ENCODE data around the gene SLC22A23.

The SLC22A23 gene

DNA sequence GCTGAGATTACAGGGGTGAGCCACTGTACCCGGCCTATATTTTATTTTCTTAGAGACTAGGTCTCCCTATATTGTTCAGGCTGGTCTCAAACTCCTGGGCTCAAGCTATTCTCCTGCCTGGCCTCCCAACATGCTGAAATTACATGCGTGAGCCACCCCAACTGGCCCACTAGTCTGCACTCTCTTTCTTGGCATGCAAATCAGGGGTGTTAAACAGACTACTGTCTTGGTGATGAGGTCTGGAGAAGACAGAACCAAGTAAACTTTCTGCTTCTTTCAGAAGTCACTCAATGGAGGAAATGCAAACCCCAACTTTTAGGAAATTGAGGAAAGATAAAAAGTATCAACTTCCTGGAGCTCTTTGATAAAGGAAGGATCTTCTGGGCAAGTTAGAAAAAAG is 221.4 kb downstream of the SLC22A23 start:
- DNase-seq: no peak

DNA sequence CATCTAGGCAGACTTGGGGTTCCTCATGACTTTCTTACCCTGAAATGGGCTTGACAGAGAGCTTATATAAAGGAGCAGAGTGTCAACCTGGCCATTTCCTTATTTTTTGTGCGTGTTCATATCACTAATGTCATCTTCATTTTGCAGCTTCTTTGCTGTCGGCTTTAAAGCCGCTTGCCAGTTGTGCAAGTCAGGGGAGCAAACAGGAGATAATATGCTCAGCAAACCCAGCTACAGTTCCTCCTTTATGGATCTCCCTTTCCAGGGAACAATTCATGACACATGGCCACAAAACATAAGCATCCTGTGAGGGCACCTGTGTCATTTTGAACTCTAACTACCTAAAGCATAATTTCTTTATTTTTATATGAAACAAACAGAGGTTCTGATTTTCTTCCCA is 222.9 kb downstream of the SLC22A23 start:
- no peak for DNase-seq

DNA sequence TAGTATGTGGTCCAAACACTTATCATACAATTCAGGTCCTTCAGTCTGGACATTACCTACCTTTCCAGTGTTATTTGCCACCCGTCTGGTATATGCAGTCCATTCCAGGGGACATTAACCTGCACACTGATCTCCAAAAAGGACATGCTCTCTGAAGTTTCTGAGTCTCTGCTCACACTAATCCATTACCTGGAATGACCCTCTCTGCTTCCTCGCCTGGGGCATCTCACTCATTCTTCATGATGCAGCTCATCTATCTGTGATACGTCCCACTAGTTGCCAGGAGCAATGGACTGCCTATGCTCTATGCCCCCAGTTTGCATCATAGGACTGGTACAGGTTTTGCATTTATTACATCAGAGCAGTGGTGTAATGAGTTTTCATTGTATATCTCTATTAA is 223.5 kb downstream of the SLC22A23 start:
- no peak for DNase-seq

DNA sequence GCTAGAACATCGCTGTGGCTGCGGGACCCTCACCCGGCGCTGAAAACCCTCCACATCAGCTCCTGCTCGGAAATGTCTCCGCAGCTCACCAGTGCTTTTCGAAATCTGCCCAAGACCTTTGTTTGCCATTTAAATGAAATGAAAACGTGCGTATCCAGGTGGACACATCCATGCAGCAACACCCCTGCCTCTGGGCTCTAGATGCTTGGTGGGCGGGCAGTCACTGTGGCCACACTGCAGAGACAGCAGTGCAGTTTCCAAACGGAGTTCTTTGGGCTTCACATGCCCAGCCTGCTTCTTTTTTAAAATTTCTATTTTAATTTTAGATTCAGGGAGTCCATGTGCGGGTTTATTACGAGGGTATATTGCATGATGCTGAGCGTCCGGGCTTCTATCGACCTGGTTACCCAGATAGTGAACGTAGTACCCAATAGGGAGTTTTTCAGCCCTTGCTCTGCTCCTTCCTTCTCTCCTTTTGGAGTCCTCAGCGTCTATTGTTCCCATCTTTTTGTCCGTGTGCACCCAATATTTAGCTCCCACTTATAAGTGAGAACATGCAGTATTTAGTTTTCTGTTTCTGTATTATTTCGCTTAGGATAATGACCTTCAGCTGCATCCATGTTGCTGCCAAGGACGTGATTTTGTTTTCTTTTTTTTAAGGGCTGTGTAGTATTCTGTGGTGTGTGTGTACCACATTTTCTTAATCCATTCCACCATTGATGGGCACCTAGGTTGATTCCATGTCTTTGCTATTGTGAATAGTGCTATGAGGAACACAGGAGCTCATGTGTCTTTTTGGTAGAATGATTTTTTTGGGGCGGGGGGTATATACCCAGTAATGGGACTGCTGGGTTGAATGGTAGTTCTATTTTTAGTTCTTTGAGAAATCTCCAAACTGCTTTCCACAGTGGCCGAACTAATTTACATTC is 224.6 kb downstream of the SLC22A23 start:
- no peak for DNase-seq

DNA sequence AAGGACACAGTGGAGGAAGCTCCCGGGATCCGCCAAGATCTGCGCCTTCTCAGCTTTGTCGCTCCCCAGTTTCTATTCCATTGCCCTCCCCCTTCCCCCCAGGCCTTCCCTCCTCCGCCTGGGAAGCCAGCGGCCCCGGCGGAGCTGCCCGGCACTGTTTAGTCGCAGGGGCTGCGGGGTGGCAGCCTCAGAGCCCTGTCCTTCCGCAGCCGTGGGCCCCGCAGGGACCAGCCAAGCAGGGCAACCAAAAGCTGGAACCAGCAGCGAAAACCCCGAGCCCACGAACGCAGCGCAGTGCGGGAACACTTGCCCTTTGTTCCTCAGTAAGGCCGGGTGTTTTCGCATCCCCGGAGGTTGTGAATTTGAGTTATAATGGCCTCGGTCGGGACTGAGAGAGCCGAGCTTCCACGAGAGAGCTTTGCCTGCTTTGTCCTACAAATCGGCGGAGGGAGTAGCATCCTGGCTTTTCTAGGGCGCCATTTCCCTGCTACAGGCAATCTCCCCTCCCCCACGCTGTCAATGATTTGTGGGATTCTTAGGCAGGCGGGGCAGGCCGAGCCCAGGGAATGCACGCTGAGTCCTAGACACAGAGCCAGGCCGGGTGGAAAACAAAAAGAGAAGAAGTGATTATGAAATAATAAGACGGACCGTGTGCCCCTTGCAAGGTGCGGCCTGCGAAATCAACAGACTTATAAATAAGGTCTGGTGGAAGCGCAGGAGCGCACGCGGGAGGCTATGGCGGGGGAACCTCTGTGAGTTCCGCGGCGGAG is 225.4 kb downstream of the SLC22A23 start:
- no peak for DNase-seq

DNA sequence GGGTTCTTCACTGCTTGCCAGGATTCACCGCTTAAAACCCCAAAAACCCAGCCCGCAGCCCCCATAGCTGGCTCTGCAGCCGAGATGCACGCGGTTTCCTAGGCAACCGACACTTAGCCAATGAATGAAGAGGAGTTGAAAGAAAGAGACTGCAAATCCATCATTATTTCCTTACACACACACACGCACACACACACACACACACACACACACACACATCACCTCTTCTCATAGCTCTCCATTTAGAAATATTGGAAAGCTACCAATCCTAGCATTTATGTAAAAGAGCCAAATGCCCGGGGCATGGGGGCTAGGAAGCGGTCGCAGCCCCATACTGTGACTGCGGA is 226.0 kb downstream of the SLC22A23 start:
- no peak for DNase-seq

DNA sequence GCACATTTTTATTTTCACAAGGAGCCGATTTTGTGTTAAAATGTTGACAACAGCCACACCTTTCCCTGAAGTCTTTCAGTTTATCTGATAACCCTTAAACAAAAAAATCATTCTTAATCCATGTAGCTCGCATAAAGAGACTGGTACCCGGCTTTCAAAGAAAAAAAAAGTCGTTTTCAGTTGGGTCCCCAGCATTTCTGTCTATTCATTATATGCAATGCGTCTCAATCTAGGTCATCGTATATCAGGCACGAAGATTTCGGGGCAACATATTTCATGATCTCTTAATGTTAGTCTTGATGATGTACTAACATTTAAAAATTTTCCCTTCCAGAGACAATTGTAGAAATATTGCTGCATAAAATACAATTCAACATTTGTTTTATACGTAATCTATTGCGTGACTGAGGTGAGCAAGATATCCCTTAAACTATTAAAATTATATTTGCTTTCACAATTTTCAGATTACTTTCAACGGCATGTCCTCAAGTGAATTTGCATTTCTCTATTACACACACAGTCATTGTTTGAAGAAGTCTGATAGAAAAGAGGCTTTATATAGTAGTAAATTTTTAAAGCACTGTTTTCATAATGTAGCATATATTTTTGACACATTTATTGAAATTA is 226.5 kb downstream of the SLC22A23 start:
- no peak for DNase-seq

DNA sequence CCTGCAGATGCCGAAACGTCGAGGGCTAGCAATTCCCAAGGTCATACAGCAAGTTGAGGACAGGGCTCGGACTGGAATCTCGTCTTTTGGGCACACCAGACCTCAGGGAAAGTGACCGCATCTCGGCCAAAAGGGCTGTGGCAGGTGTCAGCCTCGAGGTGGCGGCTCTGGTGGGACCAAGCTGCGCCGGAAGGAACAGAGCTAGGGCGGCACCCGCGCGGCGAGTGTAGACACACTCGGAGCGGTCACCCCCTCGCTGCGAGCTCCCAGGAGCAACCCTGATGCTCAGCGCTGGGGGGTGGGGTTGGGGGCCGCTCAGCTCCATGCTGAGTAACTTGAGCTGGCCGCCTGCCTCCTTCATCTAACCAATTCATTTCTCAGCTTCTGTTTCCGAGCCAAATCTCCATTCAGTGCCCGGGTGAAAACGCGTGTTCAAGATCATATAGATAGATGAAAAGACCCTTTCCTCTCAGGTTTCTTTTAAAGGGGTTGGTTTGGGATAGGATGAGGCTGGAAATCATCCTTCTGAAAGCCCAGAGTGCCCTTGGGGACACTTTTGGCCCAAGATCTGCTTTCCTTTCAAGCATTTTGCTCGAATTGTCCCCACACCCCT is 227.2 kb downstream of the SLC22A23 start:
- DNase-seq: peak in 1 of 5 donors; percentile 24

DNA sequence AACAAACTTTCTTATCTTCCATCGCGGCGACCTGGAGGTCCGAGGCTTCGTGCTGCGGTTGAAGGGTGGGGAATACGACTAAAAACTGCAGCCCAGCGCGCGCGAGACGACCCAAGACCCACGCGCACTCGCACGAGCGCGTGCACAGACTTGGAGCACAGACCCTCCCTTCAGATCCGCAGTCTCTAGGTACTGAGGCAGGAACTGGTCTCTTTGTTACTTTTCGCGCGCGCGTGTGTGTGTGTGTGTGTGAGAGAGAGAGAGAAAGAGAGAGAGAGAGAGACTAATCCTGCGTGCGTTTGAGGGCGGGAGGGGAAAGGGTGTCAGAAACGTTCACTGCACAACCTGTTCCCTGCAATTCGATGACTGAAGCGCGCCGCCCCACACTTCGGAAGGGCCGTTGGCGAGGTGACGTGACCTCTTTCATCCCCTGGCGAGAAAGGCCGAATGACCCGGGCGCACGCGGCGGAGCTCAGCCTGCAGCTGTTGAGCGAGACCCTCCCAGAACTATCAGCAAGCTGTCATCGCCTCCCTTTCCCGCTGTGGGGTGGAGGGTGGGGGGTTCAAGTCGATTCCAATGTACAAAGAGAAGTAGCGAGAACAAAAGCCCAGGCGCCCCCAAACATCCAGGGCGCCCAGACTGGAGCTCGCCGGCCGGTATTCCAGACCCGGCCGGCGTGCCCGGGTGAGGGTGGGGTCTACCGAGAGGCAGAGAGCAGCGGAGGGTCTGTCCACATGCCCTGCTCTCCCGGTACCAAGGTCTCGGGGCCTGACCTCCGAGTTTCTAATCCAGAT is 227.9 kb downstream of the SLC22A23 start:
- peak in 1 of 5 donors; percentile 21 for DNase-seq

DNA sequence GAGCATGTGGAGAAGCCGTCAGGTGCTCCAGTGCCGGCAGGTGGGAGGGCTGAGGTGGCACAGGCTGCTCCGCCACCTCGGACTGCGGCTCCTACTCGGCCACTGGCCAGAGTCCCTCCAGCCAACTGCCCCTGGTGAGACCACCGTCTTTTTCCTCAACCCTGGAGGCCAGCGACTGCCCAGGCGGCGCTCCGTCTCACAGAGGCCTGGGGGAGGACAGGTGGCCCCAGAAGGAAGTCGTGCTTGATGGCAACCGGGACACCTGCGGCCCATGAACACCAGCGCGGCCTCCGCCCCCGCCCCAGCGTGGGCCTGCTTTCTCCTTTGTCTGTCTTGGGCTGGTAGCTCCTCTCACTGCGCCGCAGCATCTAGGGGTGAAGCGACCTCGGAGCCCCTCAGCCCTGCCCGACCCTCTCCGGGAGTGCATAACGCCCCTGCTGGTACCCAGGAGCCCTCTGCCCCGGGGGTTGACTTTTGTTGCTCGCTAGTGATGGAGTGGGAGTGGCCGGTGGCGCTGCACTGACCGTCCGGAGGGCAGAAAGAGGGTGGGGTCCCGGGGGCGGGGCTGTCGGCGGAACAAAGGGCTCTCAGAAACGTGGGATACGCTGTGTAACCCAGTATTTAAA is 228.7 kb downstream of the SLC22A23 start:
- DNase-seq: no peak

DNA sequence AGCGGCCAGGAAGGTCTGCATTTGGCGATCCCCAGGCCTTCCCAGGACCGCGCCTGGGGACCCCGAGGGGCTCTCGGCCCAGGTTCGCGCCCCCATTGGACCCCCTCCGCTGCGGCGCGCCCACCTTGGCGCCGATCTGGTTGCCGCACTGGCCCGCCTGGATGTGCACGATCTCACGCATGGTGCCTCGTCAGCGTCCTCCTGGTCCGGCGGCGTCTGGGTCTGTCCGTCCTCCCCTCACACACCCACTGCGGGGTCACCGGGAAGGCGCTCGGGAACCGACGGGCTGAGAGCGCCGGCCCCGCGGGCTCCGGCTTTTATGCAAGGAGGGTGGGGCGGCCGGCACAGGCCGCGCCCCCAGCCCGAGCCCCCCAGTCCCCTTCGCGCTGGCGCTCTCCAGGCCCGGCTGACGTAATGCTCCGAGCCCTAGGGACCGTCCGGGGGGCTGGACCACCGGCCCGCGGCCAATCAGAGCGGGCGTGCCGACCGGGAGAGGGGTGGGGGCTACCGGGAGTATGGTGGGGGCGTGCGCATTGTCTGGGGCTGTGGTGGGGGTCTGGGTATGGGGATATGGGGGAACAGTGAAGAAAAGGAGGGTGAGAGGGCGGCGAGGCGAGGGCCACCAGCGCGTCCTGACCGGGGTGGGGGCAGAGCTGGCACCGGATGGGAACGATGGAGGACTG is 229.3 kb downstream of the SLC22A23 start, which contains the start of gene TUBB2B:
Gene TUBB2B, minus strand, starts transcription at position 291 of the 683 bp plus-strand sequence. Its CDS starts 110 bp downstream, at position 181.
- DNase-seq: no peak

DNA sequence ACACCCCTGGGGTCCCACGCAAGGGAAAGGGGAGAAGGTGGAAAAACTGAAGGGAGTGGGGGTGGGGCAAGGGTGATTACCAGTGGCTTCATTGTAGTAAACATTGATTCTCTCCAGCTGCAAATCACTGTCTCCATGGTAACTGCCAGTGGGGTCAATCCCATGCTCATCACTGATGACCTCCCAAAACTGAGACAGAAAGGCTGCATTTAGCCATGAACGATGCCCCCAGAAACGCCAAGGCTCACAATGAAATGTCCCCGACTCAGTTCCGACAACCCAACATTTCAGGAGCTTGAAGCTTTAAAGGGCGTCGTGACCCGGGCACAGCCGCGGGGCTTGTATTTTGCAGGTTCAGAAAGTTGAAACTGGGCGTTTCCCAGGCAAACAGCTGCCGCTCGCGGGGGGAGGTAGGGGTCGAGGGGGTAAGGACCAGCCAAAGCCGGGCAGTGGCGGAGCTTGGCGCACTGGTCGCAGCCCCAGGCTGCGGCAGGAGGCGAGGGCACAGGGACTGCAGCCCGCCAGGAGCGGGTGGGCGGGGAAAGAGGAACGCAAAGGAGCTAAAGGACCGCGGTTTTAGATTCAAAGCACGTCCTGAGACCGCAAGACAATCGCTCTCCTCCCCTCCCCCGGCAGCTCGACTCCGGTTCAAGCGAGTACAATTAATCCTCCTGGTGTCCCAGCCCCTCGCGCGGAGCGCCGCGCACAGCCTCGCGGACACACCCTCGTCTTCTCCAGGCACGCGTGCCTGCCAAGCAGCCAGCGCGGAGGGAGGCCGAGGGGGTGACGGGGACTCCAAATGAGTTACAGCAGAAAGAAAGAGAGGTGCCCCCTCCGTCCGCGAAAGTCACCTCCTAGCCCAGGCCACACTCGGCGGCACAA is 230.1 kb downstream of the SLC22A23 start:
- no peak for DNase-seq

DNA sequence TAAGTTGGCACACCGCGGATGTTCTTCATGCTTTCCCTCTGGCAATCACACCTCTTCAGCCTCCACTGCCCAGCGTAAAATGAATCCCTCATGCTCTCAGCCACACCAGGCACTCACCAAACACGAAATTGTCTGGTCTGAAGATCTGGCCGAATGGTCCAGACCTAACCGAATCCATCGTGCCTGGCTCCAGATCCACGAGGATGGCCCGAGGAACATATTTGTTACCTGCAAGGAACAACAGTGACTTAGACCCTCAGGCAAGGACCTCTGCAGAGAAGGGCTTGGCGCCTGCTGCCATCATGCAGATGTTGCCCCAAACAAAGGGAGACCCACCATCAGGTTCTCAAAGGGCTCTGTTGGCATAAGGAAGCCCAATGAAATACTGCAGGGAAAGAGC is 230.8 kb downstream of the SLC22A23 start:
- no peak for DNase-seq

DNA sequence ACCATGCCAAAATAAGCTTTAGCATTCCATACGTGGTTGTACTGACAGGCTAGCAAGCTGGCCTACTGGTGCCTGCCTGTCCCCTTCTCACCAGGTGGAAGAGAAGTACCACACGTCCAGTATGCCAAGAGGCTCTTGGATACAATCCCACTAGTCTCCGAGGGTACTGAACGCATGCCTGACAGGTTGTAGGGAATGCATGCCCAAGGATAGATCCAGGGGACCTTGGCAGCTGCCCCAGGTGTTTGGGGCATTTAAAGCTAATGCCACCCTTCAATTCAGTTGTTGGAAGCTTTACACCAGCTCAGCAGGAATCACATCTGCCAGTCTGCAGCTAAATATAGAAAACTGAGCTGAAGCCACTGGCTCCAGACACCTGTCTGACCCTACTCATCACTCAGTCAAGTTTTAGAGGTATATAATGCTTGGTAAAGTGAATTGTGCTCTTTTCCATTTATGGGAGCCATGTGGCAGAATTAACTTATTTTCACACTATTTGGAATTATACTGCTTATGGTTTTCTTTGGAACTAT is 234.3 kb downstream of the SLC22A23 start:
- DNase-seq: no peak

DNA sequence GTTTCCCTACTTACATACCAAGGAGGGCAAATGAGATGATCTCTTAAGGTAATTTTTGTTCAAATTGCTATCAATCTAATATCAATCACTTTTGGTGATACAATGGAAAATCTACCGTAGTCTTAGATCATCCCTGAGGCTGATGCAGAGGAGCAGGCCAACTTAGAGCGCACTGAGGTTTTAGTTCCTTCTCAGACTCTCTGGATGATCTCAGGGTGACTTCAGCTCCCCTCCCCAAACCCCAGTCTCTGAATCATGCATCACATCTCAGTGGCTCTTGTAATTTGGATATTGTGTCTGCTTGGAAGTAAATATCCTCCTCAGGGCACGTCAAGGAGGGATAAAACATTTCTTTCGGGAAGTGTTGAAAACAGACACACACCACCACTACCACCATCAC is 235.3 kb downstream of the SLC22A23 start:
- DNase-seq: no peak

DNA sequence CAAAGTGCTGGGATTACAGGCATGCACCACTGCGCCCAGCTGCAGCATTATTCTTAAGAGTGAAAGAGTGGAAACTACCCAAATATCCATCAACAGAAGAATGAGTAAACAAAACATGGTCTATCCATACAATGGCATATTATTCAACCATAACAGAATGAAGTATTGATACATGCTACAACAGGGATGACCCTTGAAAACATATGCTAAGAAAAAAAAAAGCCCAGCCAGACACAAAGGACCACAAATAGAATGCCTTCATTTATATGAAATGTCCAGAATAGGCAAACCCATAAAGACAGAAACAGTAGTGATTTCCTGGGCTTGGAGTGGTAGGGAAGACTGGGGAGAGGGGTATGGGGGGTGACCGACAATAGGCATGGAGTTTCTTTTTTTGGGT is 236.5 kb downstream of the SLC22A23 start:
- no peak for DNase-seq
